Uterus (tissue), 2 donors: ENCODE results near the gene TBKBP1.

Experiments used
- POLR2A ChIP-seq, 2 donors: fragments of 450-650 bp; IDR thresholded peaks; one replicate each; pipeline ENCODE4 v1.6.1; 2016; ENCODE audit warnings: antibody characterized with exemption in 2 of 2, mild to moderate bottlenecking in 1 of 2, moderate library complexity in 1 of 2
- TF ChIP-seq, protein P1 (sequence below), 4 experiments: fragments of 200-600 bp in 2 of 4; fragments of 450-650 bp in 2 of 4; sonication (generic) in 2 of 4; IDR thresholded peaks; one replicate each; pipeline ENCODE4 v1.5.1; 2016 to 2019; ENCODE audit warnings: antibody characterized with exemption in 4 of 4, mild to moderate bottlenecking in 2 of 4, moderate library complexity in 1 of 4

DNA sequence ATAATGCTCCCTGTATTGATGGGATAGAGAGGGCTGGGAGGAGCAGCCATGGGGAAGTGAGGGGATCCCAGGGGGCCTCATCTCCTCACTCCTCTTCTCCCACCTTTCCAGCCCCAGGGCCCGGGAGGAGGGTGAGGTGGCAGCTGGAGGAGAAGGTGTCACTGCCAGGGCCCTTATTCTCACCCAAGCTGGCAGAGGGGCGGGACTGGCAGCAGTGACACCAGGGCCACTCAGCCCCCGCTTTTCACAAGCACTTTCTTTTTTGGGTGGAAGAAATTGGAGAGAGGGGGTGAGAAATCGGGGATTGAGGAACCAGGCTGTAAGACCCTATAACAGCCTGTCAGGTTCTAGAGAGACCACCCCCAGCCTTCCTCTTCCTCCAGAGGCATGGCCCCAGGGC, 36.7 kb downstream of the TBKBP1 start:
- no peak for TF ChIP-seq POLR2A (IDR thresholded peaks at IDR 0.05)
- TF ChIP-seq, protein P1, sequence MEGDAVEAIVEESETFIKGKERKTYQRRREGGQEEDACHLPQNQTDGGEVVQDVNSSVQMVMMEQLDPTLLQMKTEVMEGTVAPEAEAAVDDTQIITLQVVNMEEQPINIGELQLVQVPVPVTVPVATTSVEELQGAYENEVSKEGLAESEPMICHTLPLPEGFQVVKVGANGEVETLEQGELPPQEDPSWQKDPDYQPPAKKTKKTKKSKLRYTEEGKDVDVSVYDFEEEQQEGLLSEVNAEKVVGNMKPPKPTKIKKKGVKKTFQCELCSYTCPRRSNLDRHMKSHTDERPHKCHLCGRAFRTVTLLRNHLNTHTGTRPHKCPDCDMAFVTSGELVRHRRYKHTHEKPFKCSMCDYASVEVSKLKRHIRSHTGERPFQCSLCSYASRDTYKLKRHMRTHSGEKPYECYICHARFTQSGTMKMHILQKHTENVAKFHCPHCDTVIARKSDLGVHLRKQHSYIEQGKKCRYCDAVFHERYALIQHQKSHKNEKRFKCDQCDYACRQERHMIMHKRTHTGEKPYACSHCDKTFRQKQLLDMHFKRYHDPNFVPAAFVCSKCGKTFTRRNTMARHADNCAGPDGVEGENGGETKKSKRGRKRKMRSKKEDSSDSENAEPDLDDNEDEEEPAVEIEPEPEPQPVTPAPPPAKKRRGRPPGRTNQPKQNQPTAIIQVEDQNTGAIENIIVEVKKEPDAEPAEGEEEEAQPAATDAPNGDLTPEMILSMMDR (IDR thresholded peaks at IDR 0.05) = no peak
